Inferior parietal cortex (tissue), 1 donor: ENCODE measurements around the gene CHKA.
A peak's percentile ranks its signal among the peaks of the same experiment; 100 is the strongest.

Experiments used
- DNase-seq: peaks from one replicate; pipeline ENCODE4 v3.0.0-alpha.2; 2016; ENCODE audit errors: extremely low spot score

Gene CHKA

GRCh38 chr11:68031144-68031464 lies 90.1 kb downstream of the CHKA start:
- DNase-seq: no peak

DNA sequence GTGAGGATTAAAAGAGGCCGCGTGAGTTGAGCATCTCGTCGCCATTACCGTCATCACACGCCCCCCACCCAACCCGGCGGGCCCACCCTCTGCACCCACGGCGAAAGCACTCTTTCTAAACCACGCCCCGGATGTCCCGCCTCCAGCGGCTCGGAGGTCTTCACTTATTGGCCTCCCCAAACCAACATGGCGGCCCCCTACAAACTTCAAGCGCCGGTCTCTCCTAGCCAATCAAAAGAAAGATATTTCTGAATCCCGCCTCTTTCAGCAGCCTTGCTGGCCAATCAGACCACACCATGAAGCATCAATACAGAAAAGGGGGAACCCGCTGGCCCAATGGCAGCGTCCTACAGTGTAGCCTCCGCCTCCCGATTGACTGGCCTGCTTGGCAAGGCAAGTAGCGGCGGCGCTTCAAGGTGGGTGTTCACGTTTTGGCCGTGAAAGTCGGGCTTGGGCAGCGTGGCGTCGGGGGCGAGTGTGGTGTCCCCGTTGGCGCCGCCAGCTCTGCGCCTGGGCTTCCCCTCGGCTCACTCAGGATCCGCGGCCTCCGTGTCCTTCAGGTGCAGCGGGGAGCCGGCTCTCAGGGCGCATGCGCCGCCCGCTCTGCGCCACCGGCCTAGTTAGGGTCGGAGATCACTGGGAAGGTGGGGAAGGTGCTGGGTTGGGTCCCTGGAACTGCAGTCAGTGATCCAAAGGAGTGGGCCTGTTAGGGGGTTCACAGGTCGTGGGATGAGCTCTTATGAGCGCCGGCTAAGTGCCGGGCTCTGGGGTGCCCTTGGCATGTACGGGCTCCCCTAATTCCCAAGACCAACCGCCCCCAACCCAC lies 90.7 kb downstream of the CHKA start, which contains the start of gene NDUFS8:
Gene NDUFS8 (plus strand): TSS at position 364 of the 826 bp plus-strand sequence. CDS start 1,471 bp downstream, outside the sequence.
- peak; percentile 99 for DNase-seq

DNA sequence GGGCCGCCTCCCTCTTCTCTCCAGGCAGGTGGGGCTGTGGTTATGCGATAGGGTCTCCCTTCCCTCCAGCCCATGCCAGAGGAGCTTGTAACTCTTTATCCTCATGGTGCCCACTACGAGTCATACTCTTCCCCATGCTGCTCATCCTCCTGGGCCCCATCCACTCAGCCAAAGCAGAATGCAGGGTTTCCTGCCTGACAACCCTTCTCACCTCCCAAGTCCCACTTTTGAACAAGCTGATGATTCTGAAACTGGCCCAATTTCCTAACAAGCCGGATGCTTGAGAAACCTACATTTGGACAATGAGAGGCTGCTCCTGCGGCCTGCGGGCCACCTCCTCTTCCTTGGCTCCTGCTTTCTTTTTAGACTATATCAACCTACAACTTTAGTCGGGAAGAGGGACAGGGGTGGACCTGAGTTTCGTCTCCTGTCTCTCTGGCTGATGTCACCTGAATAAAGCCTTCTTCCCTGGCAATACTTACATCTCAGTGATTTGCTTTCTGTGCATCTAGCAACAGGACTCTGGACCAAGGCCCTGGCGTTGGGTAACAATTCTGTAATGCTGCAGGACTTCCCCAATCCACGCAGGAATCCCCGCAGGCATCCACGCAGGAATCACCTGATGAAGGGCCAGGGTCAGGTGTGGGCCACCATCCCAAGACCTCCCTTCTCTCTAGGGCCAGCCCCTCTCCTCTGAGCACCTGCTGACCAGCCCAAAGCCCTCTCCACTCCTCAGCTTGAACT lies 92.2 kb downstream of the CHKA start:
- DNase-seq: no peak

DNA sequence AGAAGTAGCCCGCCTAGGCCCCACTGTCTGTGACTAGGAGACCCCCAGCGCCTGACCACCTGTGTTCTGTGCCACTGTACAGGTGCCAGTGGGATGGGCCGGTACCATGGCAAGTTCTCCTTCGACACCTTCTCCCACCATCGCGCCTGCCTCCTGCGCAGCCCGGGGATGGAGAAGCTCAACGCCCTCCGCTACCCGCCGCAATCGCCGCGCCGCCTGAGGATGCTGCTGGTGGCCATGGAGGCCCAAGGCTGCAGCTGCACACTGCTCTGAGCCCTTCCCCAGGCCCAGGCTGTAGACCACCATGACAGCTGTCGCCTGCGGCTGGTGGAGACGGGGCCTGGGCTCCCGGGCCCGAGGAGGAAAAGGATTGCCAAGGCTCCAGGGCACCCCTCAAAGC lies 93.5 kb downstream of the CHKA start:
- no peak for DNase-seq

DNA sequence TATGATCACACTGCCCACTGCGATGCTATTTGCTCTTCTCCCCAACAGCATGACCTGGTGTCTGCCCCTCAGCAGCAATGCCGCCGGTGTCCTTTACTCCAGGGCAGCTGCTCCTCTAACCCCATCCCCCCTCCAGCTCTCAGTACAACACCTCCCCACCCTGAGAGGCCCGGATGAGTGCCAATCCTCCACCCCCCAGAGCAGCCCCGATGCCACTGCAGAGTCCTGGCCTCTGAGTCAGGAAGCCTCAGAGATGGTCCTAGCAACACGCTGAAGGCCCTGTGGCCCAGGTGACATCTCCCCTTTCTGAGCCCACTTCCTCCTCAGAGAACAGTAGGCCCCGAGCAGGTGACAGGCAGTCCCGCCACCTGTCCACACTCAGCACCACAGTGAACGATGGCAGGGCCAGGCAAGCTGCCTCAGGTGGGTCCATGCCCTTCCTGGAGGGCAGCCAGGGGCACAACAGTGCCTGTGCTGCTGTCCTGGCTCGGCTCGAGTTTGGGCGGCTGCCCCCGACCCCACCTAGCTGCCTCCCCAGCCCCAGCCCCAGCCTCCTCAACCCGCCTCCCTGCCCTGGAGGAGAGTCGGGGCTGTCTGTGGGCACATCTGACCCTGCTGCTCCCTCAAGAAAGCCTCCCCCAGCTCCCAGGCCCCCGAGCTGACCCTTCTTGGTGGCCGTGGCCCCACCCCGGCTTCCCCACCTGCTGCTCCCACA lies 94.6 kb downstream of the CHKA start:
- no peak for DNase-seq

- no peak for DNase-seq
Observed at GRCh38 chr11:68025047-68025446, 96.1 kb downstream of the CHKA start.

DNA sequence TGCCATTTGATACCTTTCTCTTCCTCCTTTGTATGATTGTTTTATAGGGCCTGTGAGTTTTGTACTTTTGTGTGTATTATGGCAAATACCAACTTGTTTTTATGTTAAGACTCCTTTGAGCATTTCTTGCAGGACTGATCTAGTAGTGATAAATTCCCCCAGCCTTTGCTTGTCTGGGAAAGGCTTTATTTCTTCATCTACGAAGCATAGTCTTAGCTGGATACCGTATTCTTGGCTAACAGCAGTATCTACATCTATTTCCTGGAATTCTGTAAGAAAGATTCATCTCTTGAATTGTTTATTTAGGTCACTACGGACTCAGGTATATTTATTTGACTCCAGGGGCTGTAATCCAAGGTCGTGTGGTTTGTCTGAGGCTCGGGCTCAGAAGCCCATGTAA lies 96.7 kb downstream of the CHKA start:
- DNase-seq: no peak

- no peak for DNase-seq
Observed at GRCh38 chr11:68022531-68022930, 98.7 kb downstream of the CHKA start.

DNA sequence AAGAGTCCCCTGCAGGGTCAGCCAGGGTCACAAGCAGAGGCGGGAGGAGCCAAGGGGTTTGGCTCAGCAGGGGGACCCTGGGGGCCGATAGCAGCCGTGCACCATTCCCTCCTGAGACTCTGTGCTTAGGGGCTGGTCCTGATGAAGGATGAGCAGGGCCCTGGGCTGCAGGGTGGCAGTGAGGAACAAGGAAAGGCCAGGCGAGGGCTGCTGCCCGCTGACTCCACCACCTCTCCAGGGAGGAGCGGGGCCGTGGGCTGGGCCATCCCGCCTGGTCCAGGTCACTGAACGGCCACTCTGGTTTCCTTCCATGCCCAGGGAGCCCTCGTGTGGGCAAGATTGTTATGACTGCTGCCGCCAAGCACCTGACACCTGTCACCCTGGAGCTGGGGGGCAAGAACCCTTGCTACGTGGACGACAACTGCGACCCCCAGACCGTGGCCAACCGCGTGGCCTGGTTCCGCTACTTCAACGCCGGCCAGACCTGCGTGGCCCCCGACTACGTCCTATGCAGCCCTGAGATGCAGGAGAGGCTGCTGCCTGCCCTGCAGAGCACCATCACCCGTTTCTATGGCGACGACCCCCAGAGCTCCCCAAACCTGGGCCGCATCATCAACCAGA lies 99.9 kb downstream of the CHKA start:
- no peak for DNase-seq

GRCh38 chr11:68020575-68020974 lies 100.6 kb downstream of the CHKA start:
- DNase-seq: no peak

- no peak for DNase-seq
Observed at GRCh38 chr11:68019486-68019885, 101.7 kb downstream of the CHKA start.

- DNase-seq: no peak
Observed at GRCh38 chr11:68018730-68019190, 102.4 kb downstream of the CHKA start.

DNA sequence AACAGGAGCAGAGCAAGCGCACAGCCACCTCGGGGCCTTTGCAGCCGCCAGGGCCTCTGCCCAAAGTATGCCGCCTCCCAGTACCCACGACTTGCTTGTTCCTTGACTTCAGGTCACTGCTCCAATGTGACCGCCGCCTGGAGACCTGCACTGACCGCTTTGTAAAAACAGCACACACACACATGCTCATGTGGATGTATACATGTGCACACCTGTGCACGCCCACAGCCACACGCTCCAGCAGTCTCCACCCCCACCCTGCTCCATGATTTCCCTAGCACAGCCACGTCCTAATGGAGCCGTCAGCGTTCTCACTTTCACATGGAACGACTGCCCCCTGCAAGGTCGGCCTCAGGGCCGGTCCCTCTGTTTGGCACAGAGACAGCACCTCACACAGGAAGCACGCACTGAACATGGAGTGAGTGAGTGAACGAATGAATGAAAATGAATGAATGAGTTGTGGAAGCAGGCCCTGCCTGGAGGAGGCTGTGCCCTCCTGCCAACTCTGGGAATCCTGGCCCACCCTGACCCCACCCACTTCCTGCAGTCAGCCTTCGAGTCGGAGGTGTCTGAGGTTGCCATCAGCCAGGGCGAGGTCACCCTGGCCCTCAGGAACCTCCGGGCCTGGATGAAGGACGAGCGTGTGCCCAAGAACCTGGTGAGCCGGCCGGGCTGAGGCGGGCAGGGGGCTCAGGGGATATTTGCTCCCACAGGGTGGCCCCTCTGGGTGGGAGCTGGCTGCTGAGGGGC lies 103.0 kb downstream of the CHKA start:
- no peak for DNase-seq

GRCh38 chr11:68016904-68017817 lies 104.0 kb downstream of the CHKA start:
- DNase-seq: no peak

- DNase-seq: no peak
Observed at GRCh38 chr11:68016161-68016903, 104.9 kb downstream of the CHKA start.

DNA sequence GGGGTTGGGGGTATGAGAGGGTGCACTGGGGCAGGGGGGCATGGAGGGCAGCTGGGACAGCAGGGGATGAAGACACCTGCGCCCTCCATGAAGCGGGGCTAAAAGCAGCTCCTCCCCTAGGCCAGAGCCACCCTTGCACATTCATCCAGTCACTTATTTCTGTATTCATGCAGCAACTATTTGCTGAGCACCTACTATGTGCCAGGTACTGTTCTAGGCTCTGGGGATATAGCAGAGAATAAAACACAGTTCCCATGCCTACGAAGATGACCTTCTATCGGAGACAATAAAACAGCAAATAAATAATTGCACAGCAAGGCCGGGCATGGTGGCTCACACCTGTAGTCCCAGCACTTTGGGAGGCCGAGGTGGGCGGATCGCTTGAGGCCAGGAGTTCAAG lies 105.7 kb downstream of the CHKA start:
- no peak for DNase-seq

DNA sequence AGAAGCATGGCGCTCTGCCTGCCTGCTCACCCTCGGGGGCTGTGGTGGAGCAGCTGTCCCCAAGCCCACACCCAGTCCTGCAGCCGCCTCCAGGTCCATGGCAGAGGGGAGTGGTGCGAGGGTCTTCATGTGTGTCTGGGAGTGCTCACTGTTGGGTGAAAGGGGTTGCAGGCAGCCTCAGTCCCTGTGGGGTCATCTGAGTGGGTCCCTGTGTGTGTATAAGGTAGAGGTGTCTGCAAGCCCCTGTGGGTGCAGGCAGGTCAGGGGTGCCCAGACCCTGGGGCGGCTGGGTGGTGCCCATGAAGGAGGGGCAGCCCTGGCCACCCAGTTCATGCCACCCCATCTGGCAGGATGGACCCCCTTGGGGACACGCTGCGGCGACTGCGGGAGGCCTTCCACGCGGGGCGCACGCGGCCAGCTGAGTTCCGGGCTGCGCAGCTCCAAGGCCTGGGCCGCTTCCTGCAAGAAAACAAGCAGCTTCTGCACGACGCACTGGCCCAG lies 106.2 kb downstream of the CHKA start:
- no peak for DNase-seq

DNA sequence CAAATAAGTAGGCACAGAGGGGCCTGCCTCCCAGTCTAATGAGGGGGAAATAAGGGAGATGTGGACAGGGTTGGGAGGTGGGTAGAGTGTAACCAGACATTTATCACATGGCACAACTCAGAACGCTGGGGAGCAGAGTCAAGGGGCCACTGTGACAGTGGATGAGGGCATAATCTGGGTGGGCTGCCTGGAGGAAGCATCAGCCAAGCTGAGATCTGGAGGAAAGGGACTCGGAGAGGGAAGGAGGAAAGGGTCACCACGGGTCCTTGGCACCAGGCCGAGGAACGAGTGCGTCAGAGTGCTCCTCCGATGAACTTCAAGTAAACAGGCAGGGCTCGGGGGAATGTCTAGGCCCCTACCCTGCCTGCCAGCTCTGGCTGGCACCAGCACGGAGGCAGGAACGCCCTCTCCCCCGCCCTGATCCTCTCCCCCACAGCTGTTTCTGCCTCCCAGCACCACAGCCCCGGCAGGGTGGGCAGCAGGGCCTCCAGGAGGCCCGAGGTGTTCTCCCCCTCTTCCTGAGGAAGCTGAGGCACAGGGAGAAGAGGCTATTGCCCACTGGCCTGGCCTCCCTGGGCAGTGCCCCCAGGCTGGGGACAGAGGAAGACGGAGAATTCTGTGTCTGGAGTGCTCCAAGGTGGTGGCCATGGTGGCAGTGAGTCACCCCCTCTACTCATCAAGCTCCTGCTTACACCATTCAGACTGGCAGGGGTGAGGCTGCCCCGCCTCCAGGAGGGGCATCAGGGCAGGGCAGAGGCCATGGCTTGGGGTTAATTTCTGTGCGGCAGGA lies 106.8 kb downstream of the CHKA start:
- DNase-seq: no peak
